Neural crest cell (in vitro differentiated cells): ENCODE data around the gene TNFAIP2. TPM values are rescaled to one million over a fixed set of nuclear protein-coding genes. Genes with fewer than 3 reads are reported as not detected.

Experiments
- DNase-seq: peaks from one replicate; pipeline ENCODE4 v3.0.0; 2021; ENCODE audit warnings: low read depth, mixed read lengths, low spot score
- H3K27ac Mint-ChIP-seq: one replicate; pipeline ENCODE4 v1.8.0; 2021; ENCODE audit warnings: mild to moderate bottlenecking, mixed read lengths; ENCODE audit not compliant: unreplicated experiment
- H3K27me3 Mint-ChIP-seq: 2 replicates; pipeline ENCODE4 v1.8.0; 2021; ENCODE audit warnings: low read depth, mild to moderate bottlenecking, mixed read lengths
- H3K36me3 Mint-ChIP-seq: 2 replicates; pipeline ENCODE4 v1.8.0; 2021; ENCODE audit warnings: low read depth, mild to moderate bottlenecking, mixed read lengths
- H3K4me1 Mint-ChIP-seq: 2 replicates; pipeline ENCODE4 v1.8.0; 2021; ENCODE audit warnings: mixed read lengths
- H3K4me3 Mint-ChIP-seq: one replicate; pipeline ENCODE4 v1.8.0; 2021; ENCODE audit warnings: mild to moderate bottlenecking, mixed read lengths
- H3K9me3 Mint-ChIP-seq: 2 replicates; pipeline ENCODE4 v1.8.0; 2021; ENCODE audit warnings: mixed read lengths
- total RNA-seq: library from RNA; stranded (reverse); gene quantifications from 2 replicates; pipeline ENCODE4 v1.2.1, GENCODE V29; 2021
- TF ChIP-seq, protein P1 (sequence below): fragments of 200-600 bp; sonication (generic); conservative IDR thresholded peaks from 2 replicates; pipeline ENCODE4 v1.5.0; 2021; ENCODE audit warnings: antibody characterized with exemption, mild to moderate bottlenecking

Gene TNFAIP2
- total RNA-seq, 1 donor from 2014 or later, result 11.6 TPM

DNA sequence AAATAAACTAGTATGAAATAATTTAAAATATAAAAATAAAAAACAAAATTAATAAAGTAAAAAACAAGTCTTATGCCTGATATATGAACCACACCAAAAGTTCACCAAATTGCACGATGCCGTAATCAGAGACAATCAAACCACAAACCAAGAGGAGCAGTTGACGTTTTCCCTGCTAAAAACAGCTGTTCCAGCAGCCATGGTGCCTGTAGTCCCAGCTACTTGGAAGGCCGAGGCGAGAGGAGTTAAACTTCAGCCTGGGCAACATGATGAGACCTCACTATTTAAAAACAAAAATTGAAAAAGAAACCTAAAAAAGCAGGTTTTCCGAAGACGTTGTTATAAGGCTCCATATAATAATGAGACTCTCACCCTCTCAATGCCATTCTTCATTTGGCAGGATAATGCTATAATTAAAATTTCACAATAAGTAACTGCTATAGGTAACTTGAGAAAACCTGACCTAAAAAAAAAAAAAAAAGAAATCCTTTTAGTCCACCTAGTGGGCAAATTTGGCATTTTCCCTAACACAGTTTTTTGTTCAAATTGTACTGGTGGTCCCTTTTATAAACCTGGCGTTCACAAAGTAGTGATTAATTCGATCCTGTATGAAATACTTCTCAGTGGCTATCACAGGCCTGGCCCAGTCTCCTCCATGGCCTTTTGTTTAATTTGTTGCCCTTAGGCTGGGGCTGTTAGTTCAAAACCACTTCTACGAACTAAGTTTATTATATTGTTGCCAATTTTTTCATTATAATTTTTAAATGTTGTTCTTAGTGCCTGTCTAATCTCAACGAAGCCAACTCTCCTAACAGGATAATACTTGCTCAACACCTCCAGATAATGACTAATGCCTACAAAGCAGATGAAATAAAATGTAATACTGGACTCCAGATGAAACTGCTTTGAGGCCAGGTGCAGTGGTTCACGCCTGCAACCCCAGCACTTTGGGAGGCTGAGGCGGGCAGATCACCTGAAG, 62.1 kb downstream of the TNFAIP2 start:
- Mint-ChIP-seq H3K27ac (no peak overlapping the region), H3K4me3 (no peak overlapping the region), H3K9me3 (no peaks in the 10 kb centered on the region), H3K36me3 (no peaks in the 10 kb centered on the region), H3K27me3 (peaks cover 52% of the 10 kb centered on the region), H3K4me1 (peaks cover 13% of the 10 kb centered on the region)
- TF ChIP-seq, protein P1, sequence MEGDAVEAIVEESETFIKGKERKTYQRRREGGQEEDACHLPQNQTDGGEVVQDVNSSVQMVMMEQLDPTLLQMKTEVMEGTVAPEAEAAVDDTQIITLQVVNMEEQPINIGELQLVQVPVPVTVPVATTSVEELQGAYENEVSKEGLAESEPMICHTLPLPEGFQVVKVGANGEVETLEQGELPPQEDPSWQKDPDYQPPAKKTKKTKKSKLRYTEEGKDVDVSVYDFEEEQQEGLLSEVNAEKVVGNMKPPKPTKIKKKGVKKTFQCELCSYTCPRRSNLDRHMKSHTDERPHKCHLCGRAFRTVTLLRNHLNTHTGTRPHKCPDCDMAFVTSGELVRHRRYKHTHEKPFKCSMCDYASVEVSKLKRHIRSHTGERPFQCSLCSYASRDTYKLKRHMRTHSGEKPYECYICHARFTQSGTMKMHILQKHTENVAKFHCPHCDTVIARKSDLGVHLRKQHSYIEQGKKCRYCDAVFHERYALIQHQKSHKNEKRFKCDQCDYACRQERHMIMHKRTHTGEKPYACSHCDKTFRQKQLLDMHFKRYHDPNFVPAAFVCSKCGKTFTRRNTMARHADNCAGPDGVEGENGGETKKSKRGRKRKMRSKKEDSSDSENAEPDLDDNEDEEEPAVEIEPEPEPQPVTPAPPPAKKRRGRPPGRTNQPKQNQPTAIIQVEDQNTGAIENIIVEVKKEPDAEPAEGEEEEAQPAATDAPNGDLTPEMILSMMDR, result peak; percentile 88
- DNase-seq, result no peak

DNA sequence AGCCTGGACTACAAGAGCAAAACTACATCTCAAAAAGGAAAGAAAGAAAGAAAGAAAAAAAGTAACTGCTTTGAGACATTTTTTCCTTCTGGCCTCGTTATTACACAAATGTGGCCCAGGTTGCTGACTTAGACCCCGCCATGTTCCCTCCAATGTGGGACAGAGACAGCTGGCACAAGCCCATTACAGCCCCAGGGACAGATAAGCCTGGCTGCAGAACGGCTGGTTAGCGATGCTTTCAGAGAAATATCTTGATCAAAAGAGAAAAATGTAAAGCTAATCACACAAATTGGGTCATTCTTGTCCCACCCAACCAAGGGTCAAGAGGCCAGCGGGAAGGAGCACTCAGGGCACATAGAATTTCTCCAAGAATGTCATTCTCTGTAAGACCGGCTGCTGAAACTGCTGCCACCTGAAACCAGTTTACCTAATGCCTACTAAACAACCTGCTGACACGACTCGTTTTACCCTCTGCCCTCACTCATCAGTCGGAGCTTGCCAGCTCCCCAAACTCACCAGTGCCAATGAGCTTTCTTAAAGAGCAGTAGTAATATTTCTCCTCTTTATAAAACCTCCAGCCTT, 63.1 kb downstream of the TNFAIP2 start:
- DNase-seq, result no peak
- Mint-ChIP-seq H3K4me1 (peaks cover 13% of the 10 kb centered on the region), H3K27ac (no peak overlapping the region), H3K4me3 (no peak overlapping the region), H3K36me3 (no peaks in the 10 kb centered on the region), H3K27me3 (peaks cover 61% of the 10 kb centered on the region), H3K9me3 (no peaks in the 10 kb centered on the region)
- TF ChIP-seq, protein P1, result no peak

Other genes with a start within 250 kb of the TNFAIP2 start
- 0.23 and 0.66 TPM in 2 replicates for gene AMN, start 200.8 kb upstream of the TNFAIP2 start, total RNA-seq
- 94.4 and 94.8 TPM in 2 replicates for gene CDC42BPB, start 65.9 kb upstream of the TNFAIP2 start, total RNA-seq
- not detected in 2 replicates for gene LBHD2, start 39.3 kb upstream of the TNFAIP2 start, total RNA-seq
- not detected in 2 replicates for gene EXOC3L4, start 28.7 kb upstream of the TNFAIP2 start, total RNA-seq
- gene EIF5, start 210.8 kb downstream of the TNFAIP2 start, total RNA-seq, result 458 and 483 TPM in 2 replicates